Measurements from ENCODE around the gene GTF3C6.
A peak's percentile ranks its signal among the peaks of the same experiment; 100 is the strongest.
"Not testable (repeated sequence)": the region's sequence is repeated elsewhere in the genome, so short reads cannot be mapped to it uniquely, and the experiment has no call there.

GTF3C6 gene

DNA sequence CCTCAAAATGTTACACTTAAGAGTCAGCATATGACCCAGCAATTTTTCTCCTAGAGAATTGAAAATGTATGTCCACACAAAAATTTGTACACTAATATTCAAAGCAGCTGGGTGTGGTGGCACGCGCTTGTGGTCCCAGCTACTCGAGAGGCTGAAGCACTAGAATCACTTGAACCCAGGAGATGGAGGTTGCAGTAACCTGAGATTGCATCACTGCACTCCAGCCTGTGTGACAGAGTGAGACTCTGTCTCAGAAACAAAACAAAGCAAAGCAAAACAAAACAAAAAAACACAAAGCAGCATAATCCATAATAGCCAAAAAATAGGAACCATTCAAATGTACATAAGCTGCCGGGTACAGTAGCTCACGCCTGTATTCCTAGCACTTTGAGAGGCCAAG is 21.7 kb downstream of the GTF3C6 start:
- H3K9ac ChIP-seq (ENCODE audit: low read length), result no peak overlapping the region
- no peak overlapping the region for H3K27ac ChIP-seq (ENCODE audit: low read depth, low read length)
- no peak overlapping the region for H3K4me3 ChIP-seq (ENCODE audit: low read depth, low read length)
- peaks cover 5% of the 10 kb centered on the region for H3K36me3 ChIP-seq (ENCODE audit: control insufficient read depth, insufficient read depth, low read length)
- peaks cover 5% of the 10 kb centered on the region; the same call in 1 of the 2 replicates for H3K9me3 ChIP-seq (ENCODE audit: control insufficient read depth, insufficient read depth, low read depth, low read length)
- no peaks in the 10 kb centered on the region for H3K27me3 ChIP-seq (ENCODE audit: control insufficient read depth, insufficient read depth, low read length)
- H3K4me1 ChIP-seq (ENCODE audit: control insufficient read depth, insufficient read depth, low read length), result no peaks in the 10 kb centered on the region

DNA sequence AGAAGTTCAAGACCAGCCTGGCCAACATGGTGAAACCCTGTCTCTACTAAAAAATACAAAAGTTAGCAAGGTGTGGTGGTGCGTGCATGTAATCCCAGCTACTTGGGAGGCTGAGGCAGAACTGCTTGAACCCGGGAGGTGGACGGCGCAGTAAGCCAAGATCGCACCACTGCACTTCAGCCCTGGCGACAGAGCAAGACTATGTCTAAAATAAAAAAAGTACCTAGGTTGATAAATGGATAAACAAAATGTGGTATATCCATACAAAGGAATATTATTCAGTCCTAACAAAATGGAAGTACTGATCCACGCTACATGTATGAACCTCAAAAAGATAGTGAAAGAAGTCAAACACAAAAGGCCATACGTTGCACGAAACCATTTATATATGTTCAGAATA is 22.1 kb downstream of the GTF3C6 start:
- Histone ChIP-seq H3K9ac (ENCODE audit: low read length) (no peak overlapping the region), H3K27ac (ENCODE audit: low read depth, low read length) (no peak overlapping the region), H3K4me1 (ENCODE audit: control insufficient read depth, insufficient read depth, low read length) (no peaks in the 10 kb centered on the region), H3K36me3 (ENCODE audit: control insufficient read depth, insufficient read depth, low read length) (peaks cover 8% of the 10 kb centered on the region), H3K4me3 (ENCODE audit: low read depth, low read length) (peak overlapping the region; percentile 80), H3K27me3 (ENCODE audit: control insufficient read depth, insufficient read depth, low read length) (no peaks in the 10 kb centered on the region), H3K9me3 (ENCODE audit: control insufficient read depth, insufficient read depth, low read depth, low read length) (peaks cover 5% of the 10 kb centered on the region; the same call in 1 of the 2 replicates)

DNA sequence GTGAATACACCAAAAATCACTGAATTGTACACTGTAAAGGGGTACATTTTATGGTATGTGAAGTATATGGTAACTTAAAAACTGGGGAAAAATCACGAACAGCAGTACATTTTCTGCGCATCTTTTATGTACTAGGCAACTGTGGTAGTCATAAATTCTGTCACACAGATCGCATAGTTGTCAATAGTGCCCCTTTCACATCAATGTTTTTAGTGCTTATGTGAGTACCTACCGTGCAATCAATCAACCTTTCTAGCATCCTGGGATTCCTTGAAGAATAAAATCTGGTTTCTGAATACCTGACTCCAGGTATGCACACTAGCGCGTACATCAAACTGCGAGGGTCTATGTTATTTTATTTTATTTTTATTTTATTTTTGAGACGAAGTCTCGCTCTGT is 22.7 kb downstream of the GTF3C6 start:
- peak overlapping the region; percentile 80 for H3K4me3 ChIP-seq (ENCODE audit: low read depth, low read length)
- H3K9me3 ChIP-seq (ENCODE audit: control insufficient read depth, insufficient read depth, low read depth, low read length), result peaks cover 5% of the 10 kb centered on the region; the same call in 1 of the 2 replicates
- H3K27ac ChIP-seq (ENCODE audit: low read depth, low read length), result no peak overlapping the region
- no peaks in the 10 kb centered on the region for H3K27me3 ChIP-seq (ENCODE audit: control insufficient read depth, insufficient read depth, low read length)
- H3K9ac ChIP-seq (ENCODE audit: low read length), result peak overlapping the region; percentile 61
- H3K36me3 ChIP-seq (ENCODE audit: control insufficient read depth, insufficient read depth, low read length), result peaks cover 13% of the 10 kb centered on the region
- H3K4me1 ChIP-seq (ENCODE audit: control insufficient read depth, insufficient read depth, low read length), result no peaks in the 10 kb centered on the region

DNA sequence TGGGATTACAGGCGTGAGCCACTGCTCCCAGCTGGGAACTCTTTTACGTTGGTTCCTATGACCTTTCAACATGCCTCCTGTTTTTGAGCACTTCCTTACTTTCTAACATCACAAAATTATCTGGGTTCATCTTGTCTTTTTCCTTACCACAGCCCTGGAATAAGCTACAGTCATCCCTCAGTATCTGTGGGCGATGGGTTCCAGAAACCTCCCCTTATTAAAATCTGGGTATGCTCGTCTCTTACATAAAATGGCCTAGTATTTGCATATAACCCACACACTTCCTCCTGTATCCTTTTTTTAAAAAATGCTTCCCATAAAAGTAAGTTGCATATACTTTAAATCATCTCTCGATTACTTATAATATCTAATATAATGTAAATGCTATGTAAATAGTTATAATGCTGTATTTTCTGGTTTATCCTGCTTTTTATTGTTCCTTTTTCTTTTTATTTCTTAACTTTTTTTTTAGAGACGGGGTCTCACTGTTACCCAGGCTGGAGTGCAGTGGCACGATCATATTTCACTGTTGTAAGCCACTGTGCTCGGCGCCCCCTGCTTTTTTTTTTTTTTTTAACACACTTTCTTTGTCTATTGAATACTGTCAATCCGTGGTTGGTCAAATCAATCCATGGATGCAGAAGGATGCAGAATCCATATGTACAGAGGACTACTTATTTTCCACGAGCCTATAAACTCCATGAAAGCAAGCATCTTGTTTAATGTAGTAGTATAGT is 32.5 kb downstream of the GTF3C6 start:
- H3K9me3 ChIP-seq (ENCODE audit: control insufficient read depth, insufficient read depth, low read depth, low read length), result no peaks in the 10 kb centered on the region
- no peaks in the 10 kb centered on the region for H3K4me1 ChIP-seq (ENCODE audit: control insufficient read depth, insufficient read depth, low read length)
- H3K4me3 ChIP-seq (ENCODE audit: low read depth, low read length), result no peak overlapping the region
- H3K27ac ChIP-seq (ENCODE audit: low read depth, low read length), result no peak overlapping the region
- H3K36me3 ChIP-seq (ENCODE audit: control insufficient read depth, insufficient read depth, low read length), result peaks cover 72% of the 10 kb centered on the region
- H3K27me3 ChIP-seq (ENCODE audit: control insufficient read depth, insufficient read depth, low read length), result no peaks in the 10 kb centered on the region
- H3K9ac ChIP-seq (ENCODE audit: low read length), result no peak overlapping the region

DNA sequence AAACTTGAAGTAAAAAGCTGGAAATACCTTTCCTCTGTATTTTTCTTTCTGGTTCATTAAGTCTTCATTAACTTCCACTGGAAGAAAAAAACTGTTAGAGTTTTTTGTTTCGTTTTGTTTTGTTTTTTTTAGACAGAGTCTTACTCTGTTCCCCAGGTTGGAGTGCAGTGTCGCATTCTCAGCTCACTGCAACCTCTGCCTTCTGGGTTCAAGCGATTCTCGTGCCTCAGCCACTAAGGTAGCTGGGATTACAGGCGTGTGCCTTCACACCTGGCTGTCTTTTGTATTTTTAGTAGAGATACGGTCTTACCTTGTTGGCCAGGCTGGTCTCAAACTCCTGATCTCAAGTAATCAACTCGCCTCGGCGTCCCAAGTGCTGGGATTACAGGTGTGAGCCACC is 38.2 kb downstream of the GTF3C6 start:
- Histone ChIP-seq H3K9me3 (ENCODE audit: control insufficient read depth, insufficient read depth, low read depth, low read length) (no peaks in the 10 kb centered on the region), H3K36me3 (ENCODE audit: control insufficient read depth, insufficient read depth, low read length) (peaks cover 81% of the 10 kb centered on the region), H3K4me1 (ENCODE audit: control insufficient read depth, insufficient read depth, low read length) (no peaks in the 10 kb centered on the region)

DNA sequence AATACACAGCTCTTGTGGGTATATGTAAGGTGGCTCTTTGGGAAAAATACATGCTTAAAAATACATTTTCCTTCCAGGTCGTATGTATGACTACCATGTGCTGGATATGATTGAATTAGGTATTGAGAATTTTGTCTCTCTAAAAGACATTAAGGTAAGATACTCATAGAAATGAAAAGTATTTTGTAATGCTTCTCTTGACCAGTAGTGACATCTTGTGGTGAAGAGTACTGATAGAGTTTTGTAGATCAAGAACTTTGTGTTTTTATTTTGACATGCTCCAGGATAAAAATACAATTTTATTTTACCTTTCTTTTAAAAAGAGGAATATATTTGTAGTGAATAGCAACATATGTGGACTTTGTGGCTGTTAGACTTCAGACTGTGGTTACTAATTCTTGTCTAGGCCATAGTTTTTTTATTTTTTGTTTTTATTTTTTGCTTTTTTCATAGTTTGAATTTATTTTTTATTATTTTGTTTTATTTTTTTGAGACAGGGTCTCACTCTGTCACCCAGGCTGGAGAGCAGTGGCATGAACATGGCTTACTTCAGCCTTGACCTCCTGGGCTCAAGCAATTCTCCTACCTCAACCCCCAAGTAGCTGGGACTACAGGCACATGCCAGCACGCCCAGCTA is 41.2 kb downstream of the GTF3C6 start:
- no peaks in the 10 kb centered on the region for H3K9me3 ChIP-seq (ENCODE audit: control insufficient read depth, insufficient read depth, low read depth, low read length)
- H3K4me3 ChIP-seq (ENCODE audit: low read depth, low read length), result no peak overlapping the region
- no peak overlapping the region for H3K27ac ChIP-seq (ENCODE audit: low read depth, low read length)
- no peak overlapping the region for H3K9ac ChIP-seq (ENCODE audit: low read length)
- peaks cover 88% of the 10 kb centered on the region for H3K36me3 ChIP-seq (ENCODE audit: control insufficient read depth, insufficient read depth, low read length)
- no peaks in the 10 kb centered on the region for H3K27me3 ChIP-seq (ENCODE audit: control insufficient read depth, insufficient read depth, low read length)
- no peaks in the 10 kb centered on the region for H3K4me1 ChIP-seq (ENCODE audit: control insufficient read depth, insufficient read depth, low read length)

More for the DNA sequence above, 38.2 kb downstream of the GTF3C6 start:
- Histone ChIP-seq H3K27me3 (ENCODE audit: control insufficient read depth, insufficient read depth, low read length) (no peaks in the 10 kb centered on the region), H3K4me3 (ENCODE audit: low read depth, low read length) (no peak overlapping the region), H3K27ac (ENCODE audit: low read depth, low read length) (no peak overlapping the region), H3K9ac (ENCODE audit: low read length) (no peak overlapping the region)

DNA sequence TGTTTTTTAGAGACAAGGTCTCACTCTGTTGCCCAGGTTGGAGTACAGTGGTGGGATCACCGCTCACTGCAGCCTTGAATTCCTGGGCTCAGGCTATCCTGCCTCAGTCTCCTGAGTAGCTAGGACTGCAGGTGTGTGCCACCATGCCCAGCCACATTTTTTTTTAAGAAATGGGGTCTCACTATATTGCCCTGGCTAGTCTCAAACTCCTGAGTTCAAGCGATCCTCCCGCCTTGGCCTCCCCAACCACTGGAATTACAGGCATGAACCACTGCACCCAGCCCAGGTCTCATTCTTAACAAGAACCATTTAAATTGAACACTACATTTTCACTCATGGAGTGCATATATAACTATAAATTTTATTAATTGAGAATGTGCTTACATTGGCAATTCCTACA is 43.8 kb downstream of the GTF3C6 start:
- H3K27me3 ChIP-seq (ENCODE audit: control insufficient read depth, insufficient read depth, low read length), result no peaks in the 10 kb centered on the region
- no peaks in the 10 kb centered on the region for H3K9me3 ChIP-seq (ENCODE audit: control insufficient read depth, insufficient read depth, low read depth, low read length)
- peaks cover 88% of the 10 kb centered on the region for H3K36me3 ChIP-seq (ENCODE audit: control insufficient read depth, insufficient read depth, low read length)

DNA sequence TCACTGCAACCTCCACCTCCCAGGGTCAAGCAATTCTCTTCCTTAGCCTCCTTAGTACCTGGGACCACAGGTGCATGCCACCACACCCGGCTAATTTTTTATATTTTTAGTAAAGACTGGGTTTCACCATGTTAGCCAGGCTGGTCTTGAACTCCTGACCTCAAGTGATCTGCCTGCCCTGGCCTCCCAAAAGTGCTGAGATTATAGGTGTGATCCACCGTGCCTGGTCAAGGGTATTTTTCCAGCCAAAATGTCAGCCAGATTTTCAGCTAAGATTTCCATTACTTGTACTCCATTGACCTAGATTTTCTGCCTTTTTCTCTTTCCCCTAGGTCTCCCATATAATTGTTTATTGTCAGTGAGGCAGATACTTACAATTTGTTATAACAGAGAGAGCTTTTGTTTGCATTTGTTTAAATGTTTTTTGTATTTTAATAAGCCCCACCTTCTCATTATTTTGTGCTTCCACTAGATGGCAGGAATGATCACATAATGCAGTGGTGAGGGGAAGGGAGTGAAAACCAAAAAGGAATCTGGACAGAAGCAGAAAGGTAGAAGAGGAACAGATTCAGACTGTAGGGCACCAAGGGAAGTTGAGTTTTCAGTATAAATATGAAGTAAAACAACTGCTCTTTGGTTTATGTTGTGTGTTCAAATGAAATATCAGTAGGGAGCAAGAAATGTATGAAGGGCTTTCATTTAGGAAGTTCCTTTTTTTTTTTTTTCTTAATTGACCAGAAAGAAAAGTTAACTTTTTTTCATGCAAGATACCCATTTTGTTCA is 53.0 kb downstream of the GTF3C6 start:
- Histone ChIP-seq H3K4me1 (ENCODE audit: control insufficient read depth, insufficient read depth, low read length) (no peaks in the 10 kb centered on the region), H3K27me3 (ENCODE audit: control insufficient read depth, insufficient read depth, low read length) (no peaks in the 10 kb centered on the region), H3K9ac (ENCODE audit: low read length) (no peak overlapping the region), H3K27ac (ENCODE audit: low read depth, low read length) (no peak overlapping the region), H3K4me3 (ENCODE audit: low read depth, low read length) (no peak overlapping the region), H3K9me3 (ENCODE audit: control insufficient read depth, insufficient read depth, low read depth, low read length) (peaks cover 8% of the 10 kb centered on the region; the same call in 1 of the 2 replicates), H3K36me3 (ENCODE audit: control insufficient read depth, insufficient read depth, low read length) (peaks cover 83% of the 10 kb centered on the region)

More for the DNA sequence above, 43.8 kb downstream of the GTF3C6 start:
- Histone ChIP-seq H3K27ac (ENCODE audit: low read depth, low read length) (no peak overlapping the region), H3K4me1 (ENCODE audit: control insufficient read depth, insufficient read depth, low read length) (no peaks in the 10 kb centered on the region), H3K4me3 (ENCODE audit: low read depth, low read length) (no peak overlapping the region), H3K9ac (ENCODE audit: low read length) (no peak overlapping the region)

DNA sequence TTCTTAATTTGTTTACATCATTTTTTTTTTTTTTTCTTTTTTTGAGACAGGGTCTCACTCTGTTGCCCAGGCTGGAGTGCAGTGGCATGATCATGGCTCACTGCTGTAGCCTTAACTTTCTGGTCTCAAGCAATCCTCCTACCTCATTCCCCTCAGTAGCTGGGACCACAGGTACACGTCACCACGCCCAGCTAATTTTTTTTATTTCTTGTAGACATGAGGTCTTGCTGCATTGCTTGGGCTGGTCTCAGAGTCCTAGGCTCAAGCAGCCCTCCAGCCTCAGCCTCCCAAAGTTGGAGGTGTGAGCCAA is 53.6 kb downstream of the GTF3C6 start:
- Histone ChIP-seq H3K9ac (ENCODE audit: low read length) (no peak overlapping the region), H3K36me3 (ENCODE audit: control insufficient read depth, insufficient read depth, low read length) (peaks cover 81% of the 10 kb centered on the region), H3K27ac (ENCODE audit: low read depth, low read length) (no peak overlapping the region), H3K27me3 (ENCODE audit: control insufficient read depth, insufficient read depth, low read length) (no peaks in the 10 kb centered on the region), H3K4me1 (ENCODE audit: control insufficient read depth, insufficient read depth, low read length) (no peaks in the 10 kb centered on the region), H3K9me3 (ENCODE audit: control insufficient read depth, insufficient read depth, low read depth, low read length) (peaks cover 8% of the 10 kb centered on the region; the same call in 1 of the 2 replicates), H3K4me3 (ENCODE audit: low read depth, low read length) (no peak overlapping the region)

DNA sequence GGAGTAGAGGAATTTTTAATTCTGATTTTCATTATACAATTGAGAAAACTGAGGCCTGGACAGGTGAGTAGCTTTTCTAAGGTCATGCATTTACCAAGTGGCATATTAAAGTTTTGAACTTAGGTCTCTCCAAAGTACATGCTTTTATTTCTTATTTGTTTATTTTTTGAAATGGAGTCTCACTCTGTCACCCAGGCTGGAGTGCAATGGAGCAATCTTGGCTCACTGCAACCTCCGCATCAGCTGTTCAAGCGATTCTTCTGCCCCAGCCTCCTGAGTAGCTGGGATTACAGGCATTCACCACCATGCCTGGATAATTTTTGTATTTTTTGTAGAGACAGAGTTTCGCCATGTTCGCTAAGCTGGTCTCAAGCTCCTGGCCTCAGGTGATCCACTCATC is 54.0 kb downstream of the GTF3C6 start:
- H3K36me3 ChIP-seq (ENCODE audit: control insufficient read depth, insufficient read depth, low read length), result peaks cover 80% of the 10 kb centered on the region
- H3K9ac ChIP-seq (ENCODE audit: low read length), result not testable (repeated sequence)

More for the DNA sequence above, 54.0 kb downstream of the GTF3C6 start:
- H3K27ac ChIP-seq (ENCODE audit: low read depth, low read length); H3K4me3 ChIP-seq (ENCODE audit: low read depth, low read length); H3K27me3 ChIP-seq (ENCODE audit: control insufficient read depth, insufficient read depth, low read length); H3K4me1 ChIP-seq (ENCODE audit: control insufficient read depth, insufficient read depth, low read length); H3K9me3 ChIP-seq (ENCODE audit: control insufficient read depth, insufficient read depth, low read depth, low read length): not testable (repeated sequence)
